Measurements from ENCODE around the gene SEMA5A.

SEMA5A gene

DNA sequence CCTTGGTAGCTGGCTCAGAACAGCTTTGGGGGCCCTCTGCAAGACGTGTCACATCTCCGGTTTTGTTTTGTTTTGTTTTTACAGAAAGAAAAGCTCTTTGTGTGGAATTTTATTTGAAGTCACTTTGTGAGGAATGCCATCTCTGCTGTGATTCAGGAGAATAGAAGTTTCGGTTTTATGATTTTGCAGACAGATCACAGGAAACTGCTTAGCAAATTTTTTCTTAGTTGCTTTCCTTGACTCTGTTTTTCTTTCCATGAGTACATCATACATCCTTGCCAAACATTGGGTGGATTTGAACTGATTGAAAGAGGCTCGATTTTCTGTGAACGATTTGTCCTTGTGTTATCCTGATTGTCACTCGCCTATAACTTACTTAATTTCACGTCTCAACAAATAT, 5.1 kb downstream of the SEMA5A start:
- TF ChIP-seq GATA3 (IDR thresholded peaks at IDR 0.05; ENCODE audit: low read depth, low read length) (no peak), GATA2 (IDR thresholded peaks at IDR 0.05; ENCODE audit: low read depth, low read length) (no peak)

- TF ChIP-seq GATA2 (IDR thresholded peaks at IDR 0.05; ENCODE audit: low read depth, low read length): peak; percentile 64
- TF ChIP-seq GATA3 (IDR thresholded peaks at IDR 0.05; ENCODE audit: low read depth, low read length): no peak
Measured at GRCh38 chr5:9538504-9538903, 7.4 kb downstream of the SEMA5A start.

DNA sequence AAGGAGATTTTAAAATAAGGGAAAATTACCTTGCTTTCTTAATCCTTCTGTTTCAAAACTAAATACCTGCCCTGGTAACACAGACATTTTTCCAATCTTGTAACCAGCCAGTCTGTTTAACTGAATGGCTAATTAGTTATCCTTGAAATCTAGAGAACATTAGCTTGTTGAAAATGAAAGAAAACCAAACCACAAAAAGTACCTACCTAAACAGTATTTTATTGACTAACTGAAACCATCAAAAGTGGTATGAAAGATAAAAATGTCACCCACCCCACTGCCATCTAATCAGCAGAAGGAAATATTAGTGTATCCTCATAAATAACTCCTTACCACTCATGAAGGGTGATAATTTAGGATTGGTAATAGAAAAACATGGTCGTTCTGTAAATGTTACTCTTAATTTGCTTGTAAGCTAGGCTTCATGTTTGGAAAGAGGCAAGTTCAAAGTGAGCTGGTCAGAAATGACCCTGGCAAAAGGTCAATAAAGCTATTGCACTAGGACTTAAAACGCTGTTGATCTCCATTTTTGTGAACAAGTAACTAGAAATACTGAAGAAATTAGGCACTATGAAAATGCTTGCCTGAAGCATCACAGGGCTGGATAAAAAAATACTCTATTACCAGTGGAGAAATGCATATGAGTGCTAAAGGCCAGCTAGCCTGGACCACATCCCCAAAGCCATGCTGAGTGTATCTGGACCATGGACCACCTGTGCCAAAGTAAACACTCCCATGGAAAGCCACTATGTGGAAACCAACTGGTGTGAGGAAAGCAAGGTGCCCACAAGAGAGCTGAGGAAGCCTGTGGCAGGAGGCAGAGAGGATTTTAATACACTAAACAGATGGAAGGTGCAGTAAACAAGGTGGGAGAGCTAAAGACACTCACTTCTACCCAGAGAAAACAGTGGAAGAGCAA, 8.4 kb downstream of the SEMA5A start:
- no peak for TF ChIP-seq GATA2 (IDR thresholded peaks at IDR 0.05; ENCODE audit: low read depth, low read length)
- no peak for TF ChIP-seq GATA3 (IDR thresholded peaks at IDR 0.05; ENCODE audit: low read depth, low read length)

GRCh38 chr5:9536717-9537116, 9.2 kb downstream of the SEMA5A start:
- TF ChIP-seq GATA3 (IDR thresholded peaks at IDR 0.05; ENCODE audit: low read depth, low read length) (no peak), GATA2 (IDR thresholded peaks at IDR 0.05; ENCODE audit: low read depth, low read length) (no peak)

GRCh38 chr5:9534881-9535517, 10.9 kb downstream of the SEMA5A start:
- no peak for TF ChIP-seq GATA2 (IDR thresholded peaks at IDR 0.05; ENCODE audit: low read depth, low read length)
- no peak for TF ChIP-seq GATA3 (IDR thresholded peaks at IDR 0.05; ENCODE audit: low read depth, low read length)

GRCh38 chr5:9533562-9534364, 12.1 kb downstream of the SEMA5A start:
- no peak for TF ChIP-seq GATA3 (IDR thresholded peaks at IDR 0.05; ENCODE audit: low read depth, low read length)

- TF ChIP-seq GATA2 (IDR thresholded peaks at IDR 0.05; ENCODE audit: low read depth, low read length) (no peak), GATA3 (IDR thresholded peaks at IDR 0.05; ENCODE audit: low read depth, low read length) (no peak)
Measured at GRCh38 chr5:9533096-9533495, 12.8 kb downstream of the SEMA5A start.

DNA sequence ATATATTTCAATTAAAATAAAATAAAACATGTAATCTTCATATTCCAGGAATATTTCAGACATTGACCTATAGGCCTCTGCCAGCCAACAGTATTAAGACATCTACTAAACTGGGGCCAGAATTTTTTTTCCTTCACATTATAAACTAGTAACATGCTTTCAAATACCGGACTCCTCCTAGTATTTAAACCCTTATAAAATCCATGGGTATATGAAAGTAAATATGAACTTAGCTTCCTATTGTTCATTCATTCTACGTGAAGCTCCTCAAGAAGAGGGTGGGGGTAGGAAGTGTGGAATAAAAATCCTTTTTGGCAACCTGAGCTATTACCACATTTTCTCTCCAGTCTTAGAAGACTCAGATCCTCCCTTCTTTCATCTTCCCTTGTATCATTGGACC, 16.4 kb downstream of the SEMA5A start:
- TF ChIP-seq GATA2 (IDR thresholded peaks at IDR 0.05; ENCODE audit: low read depth, low read length) (no peak), GATA3 (IDR thresholded peaks at IDR 0.05; ENCODE audit: low read depth, low read length) (no peak)

DNA sequence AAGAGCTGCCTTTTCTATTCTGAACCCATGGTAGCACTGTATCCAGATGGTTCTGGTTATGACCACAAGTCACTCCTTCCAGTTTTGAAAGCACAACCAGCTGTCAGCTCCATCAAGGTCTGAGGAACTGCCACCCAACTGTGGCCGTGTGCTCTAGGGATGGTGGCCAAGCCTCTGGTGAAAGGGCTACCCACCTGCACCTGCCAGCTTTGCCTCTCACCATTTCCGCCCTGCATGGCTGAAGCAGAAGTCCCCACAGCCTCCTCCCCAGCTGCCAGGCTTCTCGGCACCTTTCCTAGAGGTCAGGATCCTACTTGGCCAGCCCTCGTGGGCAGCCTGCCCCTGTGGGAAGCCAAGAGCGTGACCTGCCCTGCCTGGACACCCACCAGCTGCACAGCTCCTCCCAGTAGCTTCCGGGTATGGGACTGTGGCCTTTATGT, 16.8 kb downstream of the SEMA5A start:
- TF ChIP-seq GATA2 (IDR thresholded peaks at IDR 0.05; ENCODE audit: low read depth, low read length) (no peak), GATA3 (IDR thresholded peaks at IDR 0.05; ENCODE audit: low read depth, low read length) (no peak)

DNA sequence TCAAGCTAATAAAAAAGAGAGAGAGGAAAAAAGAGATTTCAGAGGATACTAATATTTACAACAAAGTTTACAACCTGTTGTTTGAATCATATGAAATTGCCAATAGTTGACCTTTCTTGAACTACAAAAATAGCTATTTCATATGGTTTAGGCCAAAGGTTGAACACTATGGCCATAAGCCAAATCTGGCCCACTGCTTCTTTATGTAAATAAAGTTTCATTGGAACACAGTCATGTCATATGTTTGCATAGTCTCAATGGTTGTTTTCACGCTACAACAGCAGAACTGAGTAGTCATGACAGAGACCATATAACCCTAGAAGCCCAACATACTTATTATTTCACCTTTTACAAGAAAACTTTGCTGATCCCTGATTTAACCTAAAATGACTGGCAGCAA, 20.9 kb downstream of the SEMA5A start:
- TF ChIP-seq GATA3 (IDR thresholded peaks at IDR 0.05; ENCODE audit: low read depth, low read length): no peak

DNA sequence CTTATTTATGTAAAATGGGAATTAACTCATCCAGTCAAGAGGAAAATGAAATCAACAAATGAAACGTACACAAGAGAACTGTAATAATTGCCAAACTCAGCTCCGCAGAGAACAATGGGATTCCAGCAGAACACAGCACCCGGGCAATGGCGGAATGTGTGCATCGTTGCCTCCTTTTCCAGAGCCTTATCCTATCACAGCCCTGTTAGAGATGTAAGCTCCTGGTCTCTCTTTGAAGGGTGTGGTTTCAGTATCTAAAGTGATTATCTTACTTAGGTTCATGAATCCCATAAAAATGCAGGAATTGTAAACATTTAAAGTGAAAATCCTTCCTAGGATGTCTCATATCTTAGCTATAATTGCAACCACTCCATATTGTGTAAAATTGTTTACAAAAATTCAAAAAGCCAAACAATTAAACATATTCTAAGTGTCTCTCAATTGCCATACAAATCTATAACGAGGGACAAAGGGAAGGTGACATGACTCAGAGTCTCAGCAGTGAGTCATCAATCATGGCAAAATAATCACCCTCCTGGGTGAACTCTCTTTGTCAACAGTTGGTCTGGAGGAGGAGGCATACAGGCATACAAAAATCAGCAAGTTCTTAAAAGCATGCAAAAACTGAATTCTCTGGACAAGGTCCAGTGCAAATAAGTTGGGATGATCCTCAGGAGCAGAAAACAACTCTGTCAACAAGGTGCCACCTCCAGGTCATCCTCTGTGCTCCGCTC, 22.6 kb downstream of the SEMA5A start:
- TF ChIP-seq GATA2 (IDR thresholded peaks at IDR 0.05; ENCODE audit: low read depth, low read length) (no peak), GATA3 (IDR thresholded peaks at IDR 0.05; ENCODE audit: low read depth, low read length) (no peak)

GRCh38 chr5:9519537-9519936, 26.3 kb downstream of the SEMA5A start:
- TF ChIP-seq GATA3 (IDR thresholded peaks at IDR 0.05; ENCODE audit: low read depth, low read length) (no peak), GATA2 (IDR thresholded peaks at IDR 0.05; ENCODE audit: low read depth, low read length) (no peak)

DNA sequence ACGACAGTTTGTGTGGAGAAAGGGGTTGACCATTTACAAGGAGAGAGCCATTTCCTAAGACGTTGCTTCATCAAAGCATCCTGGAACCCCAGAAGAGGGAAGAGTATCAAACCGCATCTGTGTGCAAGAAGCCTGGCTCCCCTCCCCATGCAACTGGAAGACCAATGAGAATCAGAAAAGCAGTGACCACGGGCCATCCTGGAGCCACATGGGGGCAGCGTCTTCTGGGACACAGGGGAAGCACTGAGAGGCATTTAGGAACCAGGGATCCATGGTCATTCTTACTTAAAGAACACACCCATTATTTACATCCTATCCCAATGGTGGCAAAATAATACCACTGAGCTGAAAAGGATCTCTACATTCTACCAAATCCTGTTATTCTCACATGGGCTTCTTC, 29.3 kb downstream of the SEMA5A start:
- TF ChIP-seq GATA3 (IDR thresholded peaks at IDR 0.05; ENCODE audit: low read depth, low read length) (no peak), GATA2 (IDR thresholded peaks at IDR 0.05; ENCODE audit: low read depth, low read length) (no peak)

DNA sequence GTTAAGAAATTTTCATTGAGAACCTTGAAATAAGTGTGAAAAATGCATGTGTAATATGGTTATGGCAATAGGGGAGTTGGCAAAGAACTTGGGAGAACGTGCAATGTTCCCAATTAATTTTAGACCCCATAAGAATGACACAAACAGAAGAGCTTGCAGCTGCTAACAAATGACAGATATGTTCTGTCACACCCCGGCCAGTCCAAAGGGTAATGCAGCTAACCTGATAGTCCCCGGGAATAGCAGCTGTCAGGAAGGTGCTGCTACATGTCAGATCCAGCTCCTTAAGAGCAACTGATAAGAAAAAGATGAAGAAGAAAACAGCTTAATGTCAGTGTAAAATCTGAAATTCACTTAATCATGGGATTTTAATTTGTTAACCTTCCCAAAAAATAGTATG, 30.4 kb downstream of the SEMA5A start:
- TF ChIP-seq GATA2 (IDR thresholded peaks at IDR 0.05; ENCODE audit: low read depth, low read length) (no peak), GATA3 (IDR thresholded peaks at IDR 0.05; ENCODE audit: low read depth, low read length) (no peak)

Measured in SH-SY5Y (cell line).